A549 treated with Mapracorat at 1 μM for 4 hours (cell line): ENCODE results near the gene CDH9. TPM values are rescaled to one million over a fixed set of nuclear protein-coding genes. Genes with fewer than 3 reads are reported as not detected.

Source experiments
- total RNA-seq: library from RNA; stranded (reverse); fragments of 200-300 nt; extraction: Qiagen RNA extraction; gene quantifications from 5 replicates; pipeline ENCODE4 v1.2.3, GENCODE V29; 2022

The CDH9 gene
- not detected in 5 replicates for total RNA-seq

GRCh38 chr5:27038476-27038875 is at the start of gene CDH9:
TSS of gene CDH9 (minus strand) at chr5:27038586. CDS start at chr5:26988333, 50,253 bp downstream.

